IPS DF 6.9 (cell line): ENCODE results near the gene KIAA0040.

Experiments
- DNase-seq: peaks from one replicate; pipeline ENCODE4 v3.0.0-alpha.2; 2013; ENCODE audit warnings: low read depth, low spot score
- H3K27ac ChIP-seq: one replicate; pipeline ENCODE4 v1.5.1; 2013; ENCODE audit warnings: low read length, control low read depth
- H3K27me3 ChIP-seq: 2 replicates; pipeline ENCODE4 v1.6.1; 2013; ENCODE audit warnings: mild to moderate bottlenecking, low read length; ENCODE audit not compliant: control insufficient read depth, insufficient read depth
- H3K36me3 ChIP-seq: 2 replicates; pipeline ENCODE4 v1.6.1; 2013; ENCODE audit warnings: low read length; ENCODE audit not compliant: control insufficient read depth, insufficient read depth
- H3K4me1 ChIP-seq: 2 replicates; pipeline ENCODE4 v1.6.1; 2013; ENCODE audit warnings: low read length; ENCODE audit not compliant: control insufficient read depth, insufficient read depth
- H3K4me3 ChIP-seq: 2 replicates; pipeline ENCODE4 v1.5.1; 2013; ENCODE audit warnings: mild to moderate bottlenecking, low read length
- H3K9me3 ChIP-seq: 2 replicates; pipeline ENCODE4 v1.6.1; 2013; ENCODE audit warnings: low read length, inconsistent platforms; ENCODE audit not compliant: control insufficient read depth, insufficient read depth
- WGBS: extraction: QIAGEN DNeasy Blood & Tissue Kit; methylation state at CpG from one replicate; pipeline ENCODE4 v1.1.7; 2013; ENCODE audit warnings: mixed read lengths, missing lambda C conversion rate; ENCODE audit not compliant: insufficient read length, insufficient coverage; 5-methylcytosine and 5-hydroxymethylcytosine counted together

KIAA0040 gene

GRCh38 chr1:175155936-175156335 lies 36.6 kb downstream of the KIAA0040 start:
- H3K27me3 ChIP-seq: no peaks in the 10 kb centered on the region; the same call in 1 of the 2 replicates
- no peaks in the 10 kb centered on the region for H3K36me3 ChIP-seq
- no CpG with 5 or more reads among the region's 5 CpGs for WGBS
- no peak overlapping the region for H3K4me3 ChIP-seq
- no peaks in the 10 kb centered on the region for H3K9me3 ChIP-seq
- H3K4me1 ChIP-seq: peaks cover 2% of the 10 kb centered on the region; the same call in 1 of the 2 replicates
- no peak overlapping the region for H3K27ac ChIP-seq
- no peak for DNase-seq

- Histone ChIP-seq H3K4me3 (no peak overlapping the region), H3K36me3 (no peaks in the 10 kb centered on the region), H3K27me3 (no peaks in the 10 kb centered on the region; the same call in 1 of the 2 replicates), H3K9me3 (no peaks in the 10 kb centered on the region), H3K4me1 (peaks cover 2% of the 10 kb centered on the region; the same call in 1 of the 2 replicates), H3K27ac (no peak overlapping the region)
- no CpG with 5 or more reads among the region's 4 CpGs for WGBS
- DNase-seq: no peak
Measured at GRCh38 chr1:175155473-175155856, 37.1 kb downstream of the KIAA0040 start.

GRCh38 chr1:175154629-175155472 lies 37.7 kb downstream of the KIAA0040 start:
- H3K27me3 ChIP-seq: no peaks in the 10 kb centered on the region; the same call in 1 of the 2 replicates
- no peak overlapping the region for H3K27ac ChIP-seq
- DNase-seq: peak; percentile 54
- H3K4me3 ChIP-seq: no peak overlapping the region
- no CpG with 5 or more reads among the region's 11 CpGs for WGBS
- H3K36me3 ChIP-seq: no peaks in the 10 kb centered on the region
- peaks cover 2% of the 10 kb centered on the region; the same call in 1 of the 2 replicates for H3K4me1 ChIP-seq
- H3K9me3 ChIP-seq: no peaks in the 10 kb centered on the region

GRCh38 chr1:175152006-175152652 lies 40.4 kb downstream of the KIAA0040 start:
- Histone ChIP-seq H3K9me3 (no peaks in the 10 kb centered on the region), H3K27me3 (no peaks in the 10 kb centered on the region; the same call in 1 of the 2 replicates), H3K36me3 (no peaks in the 10 kb centered on the region), H3K4me3 (no peak overlapping the region), H3K4me1 (peaks cover 2% of the 10 kb centered on the region; the same call in 1 of the 2 replicates), H3K27ac (no peak overlapping the region)
- WGBS: no CpG with 5 or more reads among the region's 15 CpGs
- DNase-seq: peak; percentile 78

- H3K27ac ChIP-seq: no peak overlapping the region
- H3K27me3 ChIP-seq: no peaks in the 10 kb centered on the region; the same call in 1 of the 2 replicates
- no peak overlapping the region for H3K4me3 ChIP-seq
- WGBS: no CpG with 5 or more reads among the region's 9 CpGs
- H3K9me3 ChIP-seq: no peaks in the 10 kb centered on the region
- peaks cover 4% of the 10 kb centered on the region for H3K4me1 ChIP-seq
- DNase-seq: no peak
- H3K36me3 ChIP-seq: no peaks in the 10 kb centered on the region
Measured at GRCh38 chr1:175150596-175151319, 41.8 kb downstream of the KIAA0040 start.

GRCh38 chr1:175148068-175148467 lies 44.5 kb downstream of the KIAA0040 start:
- no CpG with 5 or more reads among the region's 7 CpGs for WGBS
- Histone ChIP-seq H3K27me3 (no peaks in the 10 kb centered on the region; the same call in 1 of the 2 replicates), H3K4me1 (peaks cover 4% of the 10 kb centered on the region), H3K4me3 (no peak overlapping the region), H3K27ac (no peak overlapping the region), H3K36me3 (no peaks in the 10 kb centered on the region), H3K9me3 (no peaks in the 10 kb centered on the region)
- no peak for DNase-seq

- H3K4me1 ChIP-seq: peaks cover 4% of the 10 kb centered on the region
- no peaks in the 10 kb centered on the region for H3K9me3 ChIP-seq
Measured at GRCh38 chr1:175147569-175147968, 45.0 kb downstream of the KIAA0040 start.

GRCh38 chr1:175146529-175147213 lies 45.9 kb downstream of the KIAA0040 start:
- H3K4me3 ChIP-seq: no peak overlapping the region
- peaks cover 2% of the 10 kb centered on the region for H3K4me1 ChIP-seq
- no peak overlapping the region for H3K27ac ChIP-seq
- DNase-seq: peak; percentile 84
- no CpG with 5 or more reads among the region's 21 CpGs for WGBS
- no peaks in the 10 kb centered on the region for H3K9me3 ChIP-seq
- H3K36me3 ChIP-seq: no peaks in the 10 kb centered on the region
- H3K27me3 ChIP-seq: no peaks in the 10 kb centered on the region; the same call in 1 of the 2 replicates

More at GRCh38 chr1:175147569-175147968, 45.0 kb downstream of the KIAA0040 start:
- no peak for DNase-seq
- Histone ChIP-seq H3K36me3 (no peaks in the 10 kb centered on the region), H3K4me3 (no peak overlapping the region), H3K27ac (no peak overlapping the region), H3K27me3 (no peaks in the 10 kb centered on the region; the same call in 1 of the 2 replicates)
- WGBS: no CpG with 5 or more reads among the region's 5 CpGs

- H3K36me3 ChIP-seq: no peaks in the 10 kb centered on the region
- DNase-seq: no peak
- WGBS: no CpG with 5 or more reads among the region's 7 CpGs
- H3K4me1 ChIP-seq: peaks cover 2% of the 10 kb centered on the region
- no peaks in the 10 kb centered on the region; the same call in 1 of the 2 replicates for H3K27me3 ChIP-seq
- no peak overlapping the region for H3K4me3 ChIP-seq
- H3K9me3 ChIP-seq: no peaks in the 10 kb centered on the region
- H3K27ac ChIP-seq: no peak overlapping the region
Measured at GRCh38 chr1:175145899-175146528, 46.6 kb downstream of the KIAA0040 start.
